H9 (cell line): ENCODE measurements around the gene SOD3. TPM values are rescaled to one million over a fixed set of nuclear protein-coding genes. Genes with fewer than 3 reads are reported as not detected.

ENCODE experiments used
- DNase-seq: peaks from one replicate; pipeline ENCODE4 v3.0.0-alpha.2; 2017
- H2AFZ ChIP-seq: one replicate; pipeline ENCODE4 v1.6.1; 2013; ENCODE audit warnings: mild to moderate bottlenecking, low read length, control low read depth, moderate library complexity
- H2AK5ac ChIP-seq: 2 replicates; pipeline ENCODE4 v1.6.1; 2013; ENCODE audit warnings: low read length, control low read depth, mixed read lengths; ENCODE audit not compliant: insufficient read length
- H2BK120ac ChIP-seq: one replicate; pipeline ENCODE4 v1.6.1; 2013; ENCODE audit warnings: low read depth, mild to moderate bottlenecking, low read length, control low read depth, inconsistent platforms; ENCODE audit not compliant: poor library complexity, severe bottlenecking
- H2BK12ac ChIP-seq: 2 replicates; pipeline ENCODE4 v1.6.1; 2013; ENCODE audit warnings: low read length, control low read depth, mixed read lengths, low read depth; ENCODE audit not compliant: insufficient read length
- H2BK15ac ChIP-seq: 2 replicates; pipeline ENCODE4 v1.6.1; 2013; ENCODE audit warnings: low read depth, low read length, control low read depth
- H2BK20ac ChIP-seq: one replicate; pipeline ENCODE4 v1.6.1; 2013; ENCODE audit warnings: low read depth, mild to moderate bottlenecking, low read length, control low read depth, inconsistent platforms; ENCODE audit not compliant: poor library complexity, severe bottlenecking
- H2BK5ac ChIP-seq: 2 replicates; pipeline ENCODE4 v1.6.1; 2013; ENCODE audit warnings: low read length, control low read depth, mixed read lengths; ENCODE audit not compliant: insufficient read length
- H3K14ac ChIP-seq: 2 replicates; pipeline ENCODE4 v1.6.1; 2013; ENCODE audit warnings: low read length, control low read depth; ENCODE audit not compliant: insufficient read depth
- H3K18ac ChIP-seq: 2 replicates; pipeline ENCODE4 v1.6.1; 2013; ENCODE audit warnings: low read depth, mild to moderate bottlenecking, mixed read lengths, low read length, control low read depth; ENCODE audit not compliant: insufficient read length
- H3K23ac ChIP-seq: 2 replicates; pipeline ENCODE4 v1.6.1; 2013; ENCODE audit warnings: low read length, control low read depth, mixed read lengths, low read depth; ENCODE audit not compliant: insufficient read length
- H3K23me2 ChIP-seq: 2 replicates; pipeline ENCODE4 v1.6.1; 2013; ENCODE audit warnings: low read depth, mild to moderate bottlenecking, mixed read lengths, low read length, control low read depth; ENCODE audit not compliant: insufficient read length, poor library complexity, severe bottlenecking
- H3K27ac ChIP-seq: 2 replicates; pipeline ENCODE4 v1.5.1; 2013; ENCODE audit warnings: low read length, control low read depth, mixed read lengths, low read depth; ENCODE audit not compliant: insufficient read length
- H3K27me3 ChIP-seq: 2 replicates; pipeline ENCODE4 v1.6.1; 2013; ENCODE audit warnings: low read length, control low read depth, inconsistent platforms; ENCODE audit not compliant: insufficient read depth
- H3K4ac ChIP-seq: 2 replicates; pipeline ENCODE4 v1.6.1; 2013; ENCODE audit warnings: low read depth, mild to moderate bottlenecking, control low read depth, inconsistent platforms, low read length, moderate library complexity
- H3K4me1 ChIP-seq: 2 replicates; pipeline ENCODE4 v1.6.1; 2013; ENCODE audit warnings: low read length, control low read depth, inconsistent platforms; ENCODE audit not compliant: insufficient read depth
- H3K4me2 ChIP-seq: 2 replicates; pipeline ENCODE4 v1.6.1; 2013; ENCODE audit warnings: low read length, control low read depth, mixed read lengths; ENCODE audit not compliant: insufficient read length, insufficient read depth
- H3K56ac ChIP-seq: 2 replicates; pipeline ENCODE4 v1.6.1; 2013; ENCODE audit warnings: low read depth, mild to moderate bottlenecking, mixed read lengths, low read length, control low read depth; ENCODE audit not compliant: insufficient read length
- H3K79me1 ChIP-seq: 2 replicates; pipeline ENCODE4 v1.6.1; 2013; ENCODE audit warnings: low read depth, mild to moderate bottlenecking, moderate library complexity, low read length, control low read depth, inconsistent platforms; ENCODE audit not compliant: insufficient read depth, poor library complexity, severe bottlenecking
- H3K79me2 ChIP-seq: 2 replicates; pipeline ENCODE4 v1.6.1; 2013; ENCODE audit warnings: low read length, control low read depth, inconsistent platforms; ENCODE audit not compliant: insufficient read depth
- H3K9ac ChIP-seq: 2 replicates; pipeline ENCODE4 v1.6.1; 2013; ENCODE audit warnings: low read length, control low read depth, mixed read lengths; ENCODE audit not compliant: insufficient read length; ENCODE audit errors: extremely low read depth
- H3K9me3 ChIP-seq: one replicate; pipeline ENCODE4 v1.6.1; 2013; ENCODE audit warnings: low read depth, low read length, inconsistent platforms; ENCODE audit not compliant: control insufficient read depth
- H3T11ph ChIP-seq: one replicate; pipeline ENCODE4 v1.6.1; 2013; ENCODE audit warnings: mild to moderate bottlenecking, low read length, control low read depth, inconsistent platforms
- H4K20me1 ChIP-seq: one replicate; pipeline ENCODE4 v1.6.1; 2013; ENCODE audit not compliant: control insufficient read depth, insufficient read length, insufficient read depth
- H4K5ac ChIP-seq: 2 replicates; pipeline ENCODE4 v1.6.1; 2013; ENCODE audit warnings: low read depth, mild to moderate bottlenecking, mixed read lengths, low read length, control low read depth; ENCODE audit not compliant: insufficient read length
- H4K8ac ChIP-seq: replicated peaks from 2 replicates; pipeline ENCODE4 v1.6.1; 2013; ENCODE audit warnings: low read length, control low read depth, mixed read lengths, low read depth; ENCODE audit not compliant: insufficient read length
- H4K91ac ChIP-seq: 2 replicates; pipeline ENCODE4 v1.6.1; 2013; ENCODE audit warnings: low read depth, mild to moderate bottlenecking, moderate library complexity, mixed read lengths, low read length, control low read depth; ENCODE audit not compliant: insufficient read length
- H3K27ac Mint-ChIP-seq, 3 experiments: 2 replicates in 2 of 3; 3 replicates in 1 of 3; pipeline ENCODE4 v1.8.0; 2020 to 2021; ENCODE audit warnings: mixed read lengths in 3 of 3, mild to moderate bottlenecking in 1 of 3, moderate library complexity in 1 of 3
- H3K27me3 Mint-ChIP-seq: 2 replicates; pipeline ENCODE4 v1.8.0; 2021; ENCODE audit warnings: low read depth, mild to moderate bottlenecking, moderate library complexity, mixed read lengths
- H3K36me3 Mint-ChIP-seq, 3 experiments: 2 replicates in 2 of 3; 3 replicates in 1 of 3; pipeline ENCODE4 v1.8.0; 2020 to 2021; ENCODE audit warnings: low read depth in 3 of 3, mixed read lengths in 3 of 3; ENCODE audit not compliant: insufficient read depth in 1 of 3
- H3K4me1 Mint-ChIP-seq, 2 experiments: 2 replicates each; pipeline ENCODE4 v1.8.0; 2020; ENCODE audit warnings: mixed read lengths in 2 of 2
- H3K4me3 Mint-ChIP-seq, 2 experiments: 2 replicates in 1 of 2; 3 replicates in 1 of 2; pipeline ENCODE4 v1.8.0; 2020 to 2021; ENCODE audit warnings: mild to moderate bottlenecking in 2 of 2, mixed read lengths in 2 of 2, moderate library complexity in 1 of 2
- H3K9me3 Mint-ChIP-seq, 2 experiments: 2 replicates in 1 of 2; 3 replicates in 1 of 2; pipeline ENCODE4 v1.8.0; 2020; ENCODE audit warnings: mild to moderate bottlenecking in 2 of 2, mixed read lengths in 2 of 2, moderate library complexity in 1 of 2
- CTCF ChIP-seq: fragments of 200-600 bp; sonication (generic); conservative IDR thresholded peaks from 3 replicates; pipeline ENCODE4 v1.8.0; 2021; ENCODE audit warnings: antibody characterized with exemption, mild to moderate bottlenecking
- WGBS: extraction: QIAGEN DNeasy Blood & Tissue Kit; methylation state at CpG from one replicate; pipeline ENCODE4 v1.1.7; 2013; ENCODE audit warnings: missing lambda C conversion rate, low lambda C conversion rate, mixed read lengths; ENCODE audit not compliant: insufficient read length; ENCODE audit errors: extremely low coverage; 5-methylcytosine and 5-hydroxymethylcytosine counted together
- total RNA-seq: library from RNA; stranded (reverse); gene quantifications from 2 replicates; pipeline ENCODE4 v1.2.1, GENCODE V29; 2021

The SOD3 gene
- total RNA-seq, 1 experiment from 2014 or later, result 3.3 TPM

- Histone ChIP-seq H3K27me3 (no peaks in the 10 kb centered on the region), H2BK15ac (no peak overlapping the region), H3K79me1 (no peaks in the 10 kb centered on the region), H4K5ac (no peak overlapping the region), H3K14ac (no peak overlapping the region), H4K8ac (no peak overlapping the region), H3K79me2 (no peaks in the 10 kb centered on the region), H3T11ph (no peak overlapping the region), H2BK20ac (no peak overlapping the region), H3K4me2 (no peak overlapping the region), H3K9me3 (no peaks in the 10 kb centered on the region), H2BK12ac (no peak overlapping the region), H3K18ac (no peak overlapping the region), H4K91ac (no peak overlapping the region), H2BK120ac (no peak overlapping the region), H2BK5ac (no peak overlapping the region), H3K4ac (no peak overlapping the region), H4K20me1 (no peaks in the 10 kb centered on the region), H3K9ac (no peak overlapping the region), H3K23me2 (no peaks in the 10 kb centered on the region), H3K56ac (no peak overlapping the region), H3K23ac (no peak overlapping the region), H3K4me1 (no peaks in the 10 kb centered on the region), H3K27ac (no peak overlapping the region), H2AFZ (no peak overlapping the region), H2AK5ac (no peak overlapping the region)
- no peaks in the 10 kb centered on the region for H3K27me3 Mint-ChIP-seq
- no peak overlapping the region for H3K27ac Mint-ChIP-seq
- DNase-seq, result no peak
- peaks cover 0 to 4% of the 10 kb centered on the region in 2 experiments; a peak in 2 of 4 replicates for H3K4me1 Mint-ChIP-seq
- no peaks in the 10 kb centered on the region for H3K9me3 Mint-ChIP-seq
- no CpG with 5 or more reads among the region's 3 CpGs for WGBS
- no peaks in the 10 kb centered on the region for H3K36me3 Mint-ChIP-seq
- H3K4me3 Mint-ChIP-seq, result no peak overlapping the region
- no peak; the same call in 2 of the 3 replicates for TF ChIP-seq CTCF
Measured at GRCh38 chr4:24840826-24841543, 45.6 kb downstream of the SOD3 start.
